Mesothelial cell of epicardium (in vitro differentiated cells): ENCODE measurements around the gene PLXNB2. TPM values are rescaled to one million over a fixed set of nuclear protein-coding genes. Genes with fewer than 3 reads are reported as not detected.

Experiments
- DNase-seq, 2 experiments: peaks; one replicate each; pipeline ENCODE4 v3.0.0; 2021; ENCODE audit warnings: low spot score in 2 of 2; ENCODE audit not compliant: unreplicated experiment in 2 of 2
- H3K27ac Mint-ChIP-seq: 2 replicates; pipeline ENCODE4 v1.8.0; 2021; ENCODE audit warnings: mixed read lengths
- H3K27me3 Mint-ChIP-seq: 2 replicates; pipeline ENCODE4 v1.8.0; 2021; ENCODE audit warnings: low read depth, mixed read lengths
- H3K36me3 Mint-ChIP-seq: 2 replicates; pipeline ENCODE4 v1.8.0; 2021; ENCODE audit warnings: mixed read lengths
- H3K4me1 Mint-ChIP-seq: 2 replicates; pipeline ENCODE4 v1.8.0; 2021; ENCODE audit warnings: mixed read lengths
- H3K4me3 Mint-ChIP-seq: 2 replicates; pipeline ENCODE4 v1.8.0; 2021; ENCODE audit warnings: mild to moderate bottlenecking, moderate library complexity, mixed read lengths
- H3K9me3 Mint-ChIP-seq: 2 replicates; pipeline ENCODE4 v1.8.0; 2021; ENCODE audit warnings: mixed read lengths
- total RNA-seq: library from RNA; stranded (reverse); gene quantifications from 3 replicates; pipeline ENCODE4 v1.2.1, GENCODE V29; 2021
- TF ChIP-seq, protein P1 (sequence below): fragments of 200-600 bp; sonication (generic); IDR thresholded peaks from one replicate; pipeline ENCODE4 v1.5.0; 2021; ENCODE audit warnings: antibody characterized with exemption; ENCODE audit not compliant: unreplicated experiment

PLXNB2 gene
- total RNA-seq, 1 donor from 2014 or later = 467 TPM

DNA sequence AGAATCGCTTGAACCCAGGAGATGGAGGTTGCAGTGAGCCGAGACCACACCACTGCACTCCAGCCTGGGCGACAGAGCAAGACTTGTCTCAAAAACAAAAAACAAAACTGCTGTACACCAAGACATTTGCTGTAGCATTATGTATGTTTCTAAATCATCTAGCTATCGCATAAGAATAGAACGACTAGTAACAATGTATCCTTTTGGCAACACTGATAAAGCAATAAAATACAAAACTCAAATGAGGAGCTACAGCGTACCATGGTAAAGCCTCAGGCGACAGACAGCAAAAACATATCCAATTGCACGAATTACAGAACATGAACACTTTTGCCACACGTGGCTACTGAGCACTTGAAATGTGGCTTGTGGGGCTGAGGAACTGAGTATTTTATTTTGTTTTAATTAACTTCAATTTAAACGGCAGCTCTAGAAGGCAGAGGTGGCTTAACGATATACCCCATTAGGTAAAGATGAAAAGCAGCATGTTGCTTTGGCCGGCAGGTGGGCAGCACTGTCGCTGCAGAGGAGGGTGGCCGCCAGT, 65.0 kb downstream of the PLXNB2 start:
- TF ChIP-seq, protein P1, sequence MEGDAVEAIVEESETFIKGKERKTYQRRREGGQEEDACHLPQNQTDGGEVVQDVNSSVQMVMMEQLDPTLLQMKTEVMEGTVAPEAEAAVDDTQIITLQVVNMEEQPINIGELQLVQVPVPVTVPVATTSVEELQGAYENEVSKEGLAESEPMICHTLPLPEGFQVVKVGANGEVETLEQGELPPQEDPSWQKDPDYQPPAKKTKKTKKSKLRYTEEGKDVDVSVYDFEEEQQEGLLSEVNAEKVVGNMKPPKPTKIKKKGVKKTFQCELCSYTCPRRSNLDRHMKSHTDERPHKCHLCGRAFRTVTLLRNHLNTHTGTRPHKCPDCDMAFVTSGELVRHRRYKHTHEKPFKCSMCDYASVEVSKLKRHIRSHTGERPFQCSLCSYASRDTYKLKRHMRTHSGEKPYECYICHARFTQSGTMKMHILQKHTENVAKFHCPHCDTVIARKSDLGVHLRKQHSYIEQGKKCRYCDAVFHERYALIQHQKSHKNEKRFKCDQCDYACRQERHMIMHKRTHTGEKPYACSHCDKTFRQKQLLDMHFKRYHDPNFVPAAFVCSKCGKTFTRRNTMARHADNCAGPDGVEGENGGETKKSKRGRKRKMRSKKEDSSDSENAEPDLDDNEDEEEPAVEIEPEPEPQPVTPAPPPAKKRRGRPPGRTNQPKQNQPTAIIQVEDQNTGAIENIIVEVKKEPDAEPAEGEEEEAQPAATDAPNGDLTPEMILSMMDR = no peak
- H3K36me3 Mint-ChIP-seq = peaks cover 3% of the 10 kb centered on the region
- peaks cover 33% of the 10 kb centered on the region for H3K4me1 Mint-ChIP-seq
- no peaks in the 10 kb centered on the region for H3K9me3 Mint-ChIP-seq
- H3K27me3 Mint-ChIP-seq = no peaks in the 10 kb centered on the region
- DNase-seq = no peak
- H3K27ac Mint-ChIP-seq = no peak overlapping the region
- peak overlapping the region; percentile 100 for H3K4me3 Mint-ChIP-seq

- peaks cover 24% of the 10 kb centered on the region for H3K4me1 Mint-ChIP-seq
- no peak overlapping the region for H3K4me3 Mint-ChIP-seq
- no peak for DNase-seq
- H3K9me3 Mint-ChIP-seq = no peaks in the 10 kb centered on the region
- H3K27ac Mint-ChIP-seq = no peak overlapping the region
- H3K36me3 Mint-ChIP-seq = peaks cover 13% of the 10 kb centered on the region
- TF ChIP-seq, protein P1 = no peak
- no peaks in the 10 kb centered on the region for H3K27me3 Mint-ChIP-seq
Measured at GRCh38 chr22:50238755-50239154, 68.7 kb downstream of the PLXNB2 start.

DNA sequence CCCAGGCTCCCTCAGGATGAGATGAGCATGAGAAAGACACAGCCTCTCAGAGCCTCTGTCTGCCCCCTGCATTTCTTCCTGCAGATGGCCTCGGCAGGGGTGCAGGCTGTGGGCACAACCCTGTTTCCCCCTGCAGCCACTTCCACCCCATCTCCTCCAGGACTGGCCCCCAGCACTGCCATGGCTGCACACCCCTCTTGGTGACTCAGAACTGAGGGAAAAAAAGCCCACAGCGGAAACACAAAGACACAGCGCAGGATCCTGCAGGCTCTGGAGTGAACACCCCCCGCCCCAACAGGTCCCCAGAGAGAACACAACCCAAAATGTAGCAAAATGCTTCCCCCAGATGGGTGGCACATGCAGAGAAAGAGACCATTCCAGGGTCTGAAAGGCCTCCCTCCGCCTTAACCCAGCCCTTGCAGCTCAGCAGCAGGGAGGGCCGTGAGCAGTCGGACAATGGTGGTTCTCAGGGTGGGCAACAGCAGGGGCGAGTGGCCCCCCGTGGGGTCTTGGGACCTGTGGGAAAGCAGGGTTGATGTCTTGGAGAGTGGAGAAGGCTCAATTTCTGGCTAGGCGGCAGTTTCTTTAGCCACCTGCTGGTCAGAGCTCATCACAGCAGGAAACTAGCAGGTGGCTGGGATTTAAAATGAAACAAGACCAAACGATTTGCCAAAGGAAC, 70.6 kb downstream of the PLXNB2 start:
- no peaks in the 10 kb centered on the region for H3K27me3 Mint-ChIP-seq
- H3K36me3 Mint-ChIP-seq = peaks cover 13% of the 10 kb centered on the region
- H3K9me3 Mint-ChIP-seq = no peaks in the 10 kb centered on the region
- H3K27ac Mint-ChIP-seq = no peak overlapping the region
- no peak overlapping the region for H3K4me3 Mint-ChIP-seq
- peaks cover 9% of the 10 kb centered on the region for H3K4me1 Mint-ChIP-seq
- TF ChIP-seq, protein P1 = peak; percentile 74
- DNase-seq = no peak

DNA sequence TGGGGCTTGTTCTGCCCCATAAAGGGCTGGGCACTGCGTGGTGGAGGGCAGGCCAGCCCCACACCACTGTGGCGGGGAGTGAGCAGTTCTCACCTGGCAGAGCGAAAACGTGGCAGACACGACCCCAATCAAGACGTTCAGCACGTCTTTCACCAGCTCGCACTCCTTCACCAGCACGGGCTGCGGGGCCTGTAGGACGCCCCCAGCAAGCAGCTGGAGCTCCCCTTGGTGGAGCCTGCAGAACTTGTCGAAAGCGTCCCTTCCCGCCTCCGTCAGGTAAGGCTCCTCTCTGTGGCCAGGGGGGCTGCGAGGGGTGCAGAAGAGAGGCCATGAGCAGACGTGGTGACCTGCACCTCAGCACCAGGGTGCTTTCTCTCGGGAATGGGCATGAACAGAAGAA, 74.2 kb downstream of the PLXNB2 start:
- Mint-ChIP-seq H3K27ac (no peak overlapping the region), H3K4me1 (no peaks in the 10 kb centered on the region), H3K9me3 (no peaks in the 10 kb centered on the region), H3K4me3 (no peak overlapping the region), H3K36me3 (peaks cover 17% of the 10 kb centered on the region), H3K27me3 (no peaks in the 10 kb centered on the region)
- TF ChIP-seq, protein P1 = no peak
- no peak for DNase-seq

DNA sequence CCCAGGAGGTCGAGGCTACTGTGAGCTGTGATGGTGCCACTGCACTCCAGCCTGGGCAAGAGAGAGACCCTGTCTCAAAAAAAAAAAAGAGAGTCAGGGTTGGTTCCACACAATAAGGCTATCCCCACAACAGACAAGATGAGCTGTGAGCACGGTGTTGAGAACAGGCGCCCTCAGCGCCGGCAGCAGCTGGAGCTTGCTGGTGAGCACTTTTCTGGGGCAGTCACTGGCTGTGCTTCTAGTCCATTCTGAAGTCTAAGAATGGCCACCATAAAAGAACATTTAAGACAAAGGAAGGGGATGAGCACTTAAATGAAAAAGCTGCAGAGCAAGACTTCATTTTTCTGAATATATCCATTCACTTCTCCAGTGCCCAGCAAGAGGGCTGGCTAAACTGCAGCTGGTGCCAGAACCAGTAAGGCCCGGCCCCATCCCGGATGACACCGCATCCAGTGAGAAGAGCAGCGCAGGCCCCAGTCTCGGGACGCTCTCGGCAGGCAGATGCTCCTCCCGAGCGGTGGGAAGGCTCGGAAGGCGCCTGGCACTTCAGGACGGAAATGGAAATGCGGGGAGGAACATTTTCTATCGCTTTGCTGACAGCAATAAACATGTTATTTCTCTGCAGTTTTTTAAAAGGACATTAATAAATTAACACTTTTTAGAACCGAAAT, 74.8 kb downstream of the PLXNB2 start:
- DNase-seq = no peak
- TF ChIP-seq, protein P1 = no peak
- Mint-ChIP-seq H3K4me3 (no peak overlapping the region), H3K27ac (no peak overlapping the region), H3K9me3 (no peaks in the 10 kb centered on the region), H3K4me1 (no peaks in the 10 kb centered on the region), H3K36me3 (peaks cover 17% of the 10 kb centered on the region), H3K27me3 (no peaks in the 10 kb centered on the region)
